Ureter (tissue), 1 donor: Measurements from ENCODE around the gene ZFP3. TPM values are rescaled to one million over a fixed set of nuclear protein-coding genes. Genes with fewer than 3 reads are reported as not detected.
A peak's percentile ranks its signal among the peaks of the same experiment; 100 is the strongest.
"Not testable (repeated sequence)": the region's sequence is repeated elsewhere in the genome, so short reads cannot be mapped to it uniquely, and the experiment has no call there.

Experiments used
- DNase-seq: peaks from one replicate; pipeline ENCODE4 v3.0.0-alpha.2; 2020; ENCODE audit warnings: low spot score
- total RNA-seq: library from RNA; stranded (reverse); gene quantifications from one replicate; pipeline ENCODE4 v1.2.4, GENCODE V29; 2023
- donor health status: DM: yes; HTN: yes; CAD: no.

Gene ZFP3
- 9.1 TPM for total RNA-seq

- DNase-seq = peak; percentile 85
Observed at GRCh38 chr17:5078106-5079028, at the start of gene ZFP3. Gene ZFP3, plus strand, starts transcription at chr17:5078467. Its CDS starts 13,038 bp downstream, at chr17:5091505.

- not testable (repeated sequence) for DNase-seq
Observed at GRCh38 chr17:5030168-5030567, 48.1 kb upstream of the ZFP3 start.

GRCh38 chr17:5031365-5032082 is 46.7 kb upstream of the ZFP3 start:
- peak; percentile 79 for DNase-seq

GRCh38 chr17:5032865-5033264 is 45.4 kb upstream of the ZFP3 start:
- no peak for DNase-seq

- DNase-seq = no peak
Observed at GRCh38 chr17:5033352-5034015, 44.8 kb upstream of the ZFP3 start.

GRCh38 chr17:5034063-5034462 is 44.2 kb upstream of the ZFP3 start:
- DNase-seq = no peak

- DNase-seq = no peak
Observed at GRCh38 chr17:5034651-5035050, 43.6 kb upstream of the ZFP3 start.

GRCh38 chr17:5035315-5035714 is 43.0 kb upstream of the ZFP3 start, which contains the start of gene SLC52A1:
Gene SLC52A1, minus strand, starts transcription at chr17:5035426. Its CDS starts 820 bp downstream, at chr17:5034606.
- peak; percentile 63 for DNase-seq

- no peak for DNase-seq
Observed at GRCh38 chr17:5042157-5043022, 35.9 kb upstream of the ZFP3 start.

GRCh38 chr17:5043524-5043923 is 34.7 kb upstream of the ZFP3 start:
- no peak for DNase-seq

- DNase-seq = no peak
Observed at GRCh38 chr17:5044630-5045029, 33.6 kb upstream of the ZFP3 start.

GRCh38 chr17:5045496-5045895 is 32.8 kb upstream of the ZFP3 start:
- DNase-seq = no peak

- no peak for DNase-seq
Observed at GRCh38 chr17:5047446-5047845, 30.8 kb upstream of the ZFP3 start.

- no peak for DNase-seq
Observed at GRCh38 chr17:5049314-5049841, 28.9 kb upstream of the ZFP3 start.

- DNase-seq = no peak
Observed at GRCh38 chr17:5050278-5050677, 28.0 kb upstream of the ZFP3 start.

GRCh38 chr17:5055543-5055942 is 22.7 kb upstream of the ZFP3 start:
- no peak for DNase-seq

- no peak for DNase-seq
Observed at GRCh38 chr17:5065227-5065744, 13.0 kb upstream of the ZFP3 start.

GRCh38 chr17:5068236-5068635 is 10.0 kb upstream of the ZFP3 start:
- no peak for DNase-seq

GRCh38 chr17:5069724-5070123 is 8.5 kb upstream of the ZFP3 start:
- no peak for DNase-seq

GRCh38 chr17:5075472-5075871 is 2.8 kb upstream of the ZFP3 start:
- not testable (repeated sequence) for DNase-seq

- not testable (repeated sequence) for DNase-seq
Observed at GRCh38 chr17:5077275-5077674, 992 bp upstream of the ZFP3 start.
